Smooth muscle cell of the brain vasculature (primary cell): ENCODE data around the gene ERBIN.
"Not testable (repeated sequence)": the region's sequence is repeated elsewhere in the genome, so short reads cannot be mapped to it uniquely, and the experiment has no call there.

ENCODE experiments used
- DNase-seq: peaks from one replicate; pipeline ENCODE4 v3.0.0-alpha.2; 2012; ENCODE audit warnings: low read depth, low spot score

The ERBIN gene, protein sequence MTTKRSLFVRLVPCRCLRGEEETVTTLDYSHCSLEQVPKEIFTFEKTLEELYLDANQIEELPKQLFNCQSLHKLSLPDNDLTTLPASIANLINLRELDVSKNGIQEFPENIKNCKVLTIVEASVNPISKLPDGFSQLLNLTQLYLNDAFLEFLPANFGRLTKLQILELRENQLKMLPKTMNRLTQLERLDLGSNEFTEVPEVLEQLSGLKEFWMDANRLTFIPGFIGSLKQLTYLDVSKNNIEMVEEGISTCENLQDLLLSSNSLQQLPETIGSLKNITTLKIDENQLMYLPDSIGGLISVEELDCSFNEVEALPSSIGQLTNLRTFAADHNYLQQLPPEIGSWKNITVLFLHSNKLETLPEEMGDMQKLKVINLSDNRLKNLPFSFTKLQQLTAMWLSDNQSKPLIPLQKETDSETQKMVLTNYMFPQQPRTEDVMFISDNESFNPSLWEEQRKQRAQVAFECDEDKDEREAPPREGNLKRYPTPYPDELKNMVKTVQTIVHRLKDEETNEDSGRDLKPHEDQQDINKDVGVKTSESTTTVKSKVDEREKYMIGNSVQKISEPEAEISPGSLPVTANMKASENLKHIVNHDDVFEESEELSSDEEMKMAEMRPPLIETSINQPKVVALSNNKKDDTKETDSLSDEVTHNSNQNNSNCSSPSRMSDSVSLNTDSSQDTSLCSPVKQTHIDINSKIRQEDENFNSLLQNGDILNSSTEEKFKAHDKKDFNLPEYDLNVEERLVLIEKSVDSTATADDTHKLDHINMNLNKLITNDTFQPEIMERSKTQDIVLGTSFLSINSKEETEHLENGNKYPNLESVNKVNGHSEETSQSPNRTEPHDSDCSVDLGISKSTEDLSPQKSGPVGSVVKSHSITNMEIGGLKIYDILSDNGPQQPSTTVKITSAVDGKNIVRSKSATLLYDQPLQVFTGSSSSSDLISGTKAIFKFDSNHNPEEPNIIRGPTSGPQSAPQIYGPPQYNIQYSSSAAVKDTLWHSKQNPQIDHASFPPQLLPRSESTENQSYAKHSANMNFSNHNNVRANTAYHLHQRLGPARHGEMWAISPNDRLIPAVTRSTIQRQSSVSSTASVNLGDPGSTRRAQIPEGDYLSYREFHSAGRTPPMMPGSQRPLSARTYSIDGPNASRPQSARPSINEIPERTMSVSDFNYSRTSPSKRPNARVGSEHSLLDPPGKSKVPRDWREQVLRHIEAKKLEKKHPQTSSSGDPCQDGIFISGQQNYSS (N-terminal part only)

DNA sequence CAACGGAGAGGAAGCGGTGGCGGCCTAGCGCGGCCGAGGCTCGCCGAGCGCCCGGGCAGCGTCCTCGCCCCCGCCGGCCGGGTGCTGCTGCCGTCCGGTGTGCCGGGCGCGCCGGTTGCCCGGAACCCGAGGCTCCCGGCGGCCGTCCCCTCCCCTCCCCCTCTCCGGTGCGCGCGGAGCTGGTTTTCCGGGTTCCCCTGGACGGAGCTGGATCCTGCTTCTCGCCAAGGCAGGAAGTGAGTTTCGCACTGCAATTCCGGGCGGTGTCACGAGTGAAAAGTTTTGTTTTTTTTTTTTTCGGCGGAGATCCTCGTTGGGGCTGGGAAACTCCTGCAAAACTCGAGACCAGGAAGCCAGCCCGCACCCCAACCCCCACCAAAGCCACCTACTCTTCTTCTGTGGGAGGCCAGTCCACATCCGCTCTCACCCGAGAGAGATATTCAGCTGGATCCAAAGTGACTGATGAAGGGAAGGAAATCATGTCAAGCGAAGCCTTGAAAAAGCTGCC is at the start of gene ERBIN:
TSS of gene ERBIN (plus strand) at position 300 of the 508 bp plus-strand sequence. CDS start 66,144 bp downstream, outside the sequence.
- DNase-seq = peak; percentile 45

DNA sequence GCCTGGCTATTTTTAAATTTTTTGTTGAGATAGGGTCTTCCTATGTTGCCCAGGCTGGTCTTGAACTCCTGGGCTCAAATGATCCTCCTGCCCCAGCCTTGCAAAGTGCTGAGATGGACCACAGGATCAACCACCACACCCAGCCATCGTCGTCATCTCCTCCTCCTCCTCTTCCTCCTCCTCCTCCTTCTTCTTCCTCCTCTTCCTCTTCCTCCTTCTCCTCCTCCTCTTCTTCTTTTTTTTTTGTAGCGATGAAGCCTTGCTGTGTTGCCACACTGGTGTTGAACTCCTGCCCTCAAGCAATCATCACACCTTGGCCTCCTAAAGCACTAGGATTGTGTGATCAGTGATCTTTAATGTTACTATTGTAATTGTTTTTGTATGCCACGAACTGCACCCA is 49.4 kb upstream of the ERBIN start:
- DNase-seq = no peak

DNA sequence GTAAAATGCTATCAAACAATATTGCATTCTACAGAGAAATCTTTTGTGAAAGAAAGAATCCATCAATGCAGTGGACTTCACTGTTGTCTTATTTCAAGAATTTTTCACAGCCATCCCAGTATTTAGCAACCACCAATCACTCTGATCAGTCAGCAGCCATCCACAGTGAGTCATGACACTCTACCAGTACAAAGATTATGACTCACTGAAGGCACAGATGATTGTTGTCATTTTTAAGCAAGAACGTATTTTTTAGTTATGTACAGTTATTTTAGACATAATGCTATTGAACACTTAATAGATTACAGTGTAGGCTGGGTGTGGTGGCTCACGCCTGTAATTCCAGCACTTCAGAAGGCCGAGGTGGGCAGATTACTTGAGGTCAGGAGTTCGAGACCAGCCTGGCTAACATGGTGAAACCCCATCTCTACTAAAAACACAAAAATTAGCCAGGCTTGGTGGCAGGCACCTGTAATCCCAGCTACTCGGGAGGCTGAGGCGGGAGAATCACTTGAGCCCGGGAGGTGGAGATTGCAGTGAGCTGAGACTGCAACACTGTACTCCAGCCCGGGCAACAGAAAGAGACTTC is 46.6 kb upstream of the ERBIN start:
- DNase-seq = not testable (repeated sequence)

DNA sequence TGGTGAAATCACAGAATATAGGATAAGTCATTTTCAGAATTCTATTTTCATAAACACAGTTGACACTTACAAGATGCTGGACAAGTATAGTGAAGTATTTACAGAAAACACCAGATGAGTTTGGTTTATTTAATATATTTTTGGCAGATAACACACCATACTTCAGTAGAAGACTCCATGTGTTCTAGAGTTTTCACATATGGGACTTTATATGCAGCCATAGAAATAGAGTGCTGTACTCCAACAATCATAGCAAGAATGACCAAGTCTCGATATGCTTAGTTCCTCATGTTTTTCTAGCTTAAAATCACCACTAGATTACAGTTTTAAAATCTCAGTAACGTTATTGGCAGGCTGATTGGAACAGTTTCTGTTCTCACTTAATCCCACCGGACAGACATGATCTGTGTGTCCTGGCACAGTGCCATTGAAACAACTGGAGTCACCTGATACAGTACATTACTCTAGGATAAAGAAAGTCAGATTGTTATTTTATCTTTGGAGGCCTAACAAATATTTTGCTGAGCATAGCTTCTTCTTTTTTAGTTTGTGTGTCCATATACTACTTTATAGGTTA is 45.8 kb upstream of the ERBIN start:
- DNase-seq = peak; percentile 65

DNA sequence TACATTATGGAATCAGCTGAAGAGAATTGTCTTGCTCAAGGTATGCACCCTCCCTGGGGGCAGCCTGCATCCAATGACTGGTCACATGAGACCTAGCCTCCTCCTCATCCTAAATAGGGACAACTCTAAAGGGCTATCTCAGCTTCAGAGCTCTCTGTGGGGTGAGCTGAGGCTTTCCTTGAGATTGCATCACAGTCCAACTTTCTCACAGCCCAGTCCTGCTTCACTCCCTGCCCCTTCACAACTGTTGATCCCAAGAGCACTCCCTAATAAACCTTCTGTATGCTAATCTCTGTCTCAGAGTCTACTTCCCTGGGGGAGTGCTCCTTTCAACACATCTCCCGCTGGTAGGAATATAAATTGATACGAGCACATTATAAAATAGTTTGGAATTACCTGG is 44.1 kb upstream of the ERBIN start:
- no peak for DNase-seq

DNA sequence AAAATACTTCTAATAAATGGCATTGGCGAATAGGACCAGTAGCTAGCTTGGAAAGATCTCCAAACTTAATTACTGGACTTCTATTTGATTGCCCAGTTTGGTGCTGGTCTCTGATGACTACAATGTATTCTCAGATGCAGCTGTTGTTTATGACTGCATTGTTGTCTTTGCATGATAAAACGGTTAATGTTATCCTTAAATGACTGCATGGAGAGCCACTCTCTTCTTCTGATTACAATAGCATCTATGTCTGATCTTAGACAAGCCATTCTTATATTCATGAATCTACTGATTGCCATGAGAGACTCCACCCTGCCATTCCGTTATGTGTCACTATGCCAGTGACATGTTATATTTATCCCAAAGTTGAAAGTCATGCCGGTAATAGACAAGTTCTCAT is 42.9 kb upstream of the ERBIN start:
- DNase-seq = no peak

DNA sequence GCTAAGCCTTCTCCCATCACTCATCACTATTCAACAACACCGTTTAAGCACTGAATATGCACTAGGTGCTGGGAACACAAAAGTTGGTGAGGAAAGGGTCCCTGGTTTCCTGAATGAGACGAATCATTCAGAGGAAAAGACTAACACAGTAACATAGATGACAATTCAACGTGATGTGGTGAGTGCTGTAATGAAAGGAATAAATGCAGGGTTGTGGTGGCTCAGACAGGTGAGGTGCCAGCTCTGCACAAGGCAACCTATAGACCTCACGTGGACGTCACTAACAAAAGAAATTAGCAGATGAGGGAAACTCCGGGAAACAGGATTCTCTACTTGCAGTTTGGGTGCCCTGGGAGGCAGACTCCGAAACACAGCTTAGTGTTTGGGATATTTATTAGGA is 40.0 kb upstream of the ERBIN start:
- no peak for DNase-seq

DNA sequence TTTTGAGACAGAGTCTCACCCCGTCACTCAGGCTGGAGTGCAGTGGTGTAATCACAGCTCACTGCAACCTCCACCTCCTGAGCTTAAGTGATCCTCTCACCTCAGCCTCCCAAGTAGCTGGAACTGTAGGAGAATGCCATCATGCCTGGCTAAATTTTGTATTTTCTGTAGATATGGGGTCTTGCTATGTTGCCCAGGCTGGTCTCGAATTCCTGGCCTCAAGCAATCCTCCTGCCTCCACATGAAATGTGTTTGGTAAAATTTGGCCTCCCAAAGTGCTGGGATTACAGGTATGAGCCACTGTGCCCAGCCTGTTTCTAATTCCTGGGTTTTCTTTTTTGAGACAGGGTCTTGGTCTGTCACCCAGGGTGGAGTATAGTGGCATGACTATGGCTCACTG is 34.4 kb upstream of the ERBIN start:
- DNase-seq = not testable (repeated sequence)

DNA sequence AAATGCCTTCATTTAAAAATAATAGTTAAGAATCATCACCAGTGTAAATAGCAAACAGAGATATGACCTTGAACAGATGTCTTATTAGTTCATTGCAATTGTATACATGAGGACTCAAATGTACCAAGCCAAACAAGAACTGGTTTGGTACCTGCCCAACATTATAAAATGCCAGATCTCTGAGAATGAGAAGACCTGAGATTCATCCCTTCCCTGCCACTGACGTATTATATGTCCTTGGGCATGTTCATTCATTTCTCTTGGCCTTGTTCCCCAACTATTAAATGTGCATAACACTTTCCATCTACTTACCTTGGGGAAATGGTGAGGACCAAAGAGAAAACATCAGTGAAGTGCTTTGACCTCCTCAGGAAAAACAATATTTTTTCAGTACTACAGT is 33.6 kb upstream of the ERBIN start:
- DNase-seq = no peak

DNA sequence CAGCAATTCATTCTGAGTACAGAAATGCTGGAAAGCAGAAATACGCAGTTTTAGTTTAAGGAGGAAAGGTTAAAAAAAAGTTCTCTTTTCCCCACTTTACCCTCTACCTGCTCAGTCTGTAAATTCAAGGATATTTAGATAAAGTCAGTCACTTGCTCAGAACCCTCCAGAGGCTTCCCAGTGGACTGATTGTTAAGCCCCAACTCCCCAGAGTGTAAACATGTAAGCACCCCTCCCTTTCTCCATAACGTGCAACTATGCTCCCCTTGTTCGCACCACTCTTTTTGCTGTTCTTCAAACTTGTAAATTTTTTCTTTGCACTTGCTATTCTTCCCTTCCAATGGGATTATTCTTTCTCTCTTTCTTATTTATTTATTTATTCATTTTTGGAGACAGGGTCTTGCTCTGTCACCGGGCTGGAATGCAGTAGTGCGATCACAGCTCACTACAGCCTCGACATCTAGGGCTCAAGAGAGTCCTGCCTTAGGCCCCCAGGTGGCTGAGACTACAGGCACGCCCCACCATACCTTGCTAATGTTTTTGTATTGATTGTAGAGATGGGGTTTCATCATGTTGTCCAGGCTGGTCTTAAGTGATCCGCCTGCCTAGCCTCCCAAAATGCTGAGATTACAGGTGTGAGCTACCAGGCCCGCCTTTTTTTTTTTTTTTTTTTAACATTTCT is 32.5 kb upstream of the ERBIN start:
- no peak for DNase-seq

DNA sequence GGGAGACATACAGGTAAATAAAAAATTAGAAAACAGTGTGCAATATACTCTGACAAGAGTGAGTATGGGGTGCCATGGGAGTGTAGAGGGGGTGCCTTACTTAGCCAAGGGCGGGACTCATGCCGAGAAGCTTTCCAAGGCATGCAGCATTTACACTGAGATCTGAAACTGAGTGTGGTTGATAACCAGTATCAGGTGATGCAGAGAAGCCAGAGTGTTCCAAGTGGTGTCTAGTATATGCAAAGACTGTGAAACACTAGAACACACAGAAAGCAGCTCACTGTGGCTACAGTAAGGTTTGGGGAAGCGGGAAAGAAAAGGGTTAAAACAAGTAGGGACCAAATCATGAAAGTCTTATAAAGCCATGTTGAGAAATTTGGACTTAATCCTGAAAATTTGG is 30.5 kb upstream of the ERBIN start:
- DNase-seq = no peak

DNA sequence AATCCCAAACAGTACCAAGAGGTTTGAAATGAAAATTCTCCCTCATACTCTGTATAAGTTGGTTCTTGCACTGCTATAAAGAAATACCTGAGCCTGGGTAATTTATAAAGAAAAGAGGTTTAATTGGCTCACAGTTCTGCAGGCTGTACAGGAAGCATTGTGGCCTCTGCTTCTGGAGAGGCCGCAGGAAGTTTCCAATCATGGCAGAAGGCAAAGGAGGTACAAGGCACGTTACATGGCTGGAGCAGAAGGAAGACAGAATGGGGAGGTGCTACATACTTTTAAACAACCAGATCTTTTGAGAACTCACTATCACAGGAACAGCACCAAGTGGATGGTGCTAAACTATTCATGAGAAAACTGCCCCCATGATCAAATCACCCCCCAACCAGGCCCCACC is 25.6 kb upstream of the ERBIN start:
- DNase-seq = no peak

DNA sequence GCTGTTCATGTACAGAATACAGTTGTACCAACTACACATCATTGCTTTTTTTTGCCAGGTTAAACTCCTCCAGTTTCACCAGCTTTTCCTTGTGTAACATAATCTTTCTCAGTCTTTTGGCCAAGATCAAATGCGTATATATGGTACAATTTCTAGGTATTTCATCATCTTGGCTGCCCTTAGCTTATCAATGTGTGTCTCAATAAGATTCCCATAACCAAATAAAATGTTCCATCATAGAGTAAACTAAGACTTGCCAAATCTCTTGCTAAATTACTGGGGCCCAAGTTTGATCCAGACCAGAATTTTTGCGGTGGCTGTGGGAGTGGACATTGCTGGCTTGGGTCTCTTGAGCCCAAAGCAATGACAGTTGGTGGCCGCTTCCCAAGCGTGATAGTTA is 24.3 kb upstream of the ERBIN start:
- no peak for DNase-seq

DNA sequence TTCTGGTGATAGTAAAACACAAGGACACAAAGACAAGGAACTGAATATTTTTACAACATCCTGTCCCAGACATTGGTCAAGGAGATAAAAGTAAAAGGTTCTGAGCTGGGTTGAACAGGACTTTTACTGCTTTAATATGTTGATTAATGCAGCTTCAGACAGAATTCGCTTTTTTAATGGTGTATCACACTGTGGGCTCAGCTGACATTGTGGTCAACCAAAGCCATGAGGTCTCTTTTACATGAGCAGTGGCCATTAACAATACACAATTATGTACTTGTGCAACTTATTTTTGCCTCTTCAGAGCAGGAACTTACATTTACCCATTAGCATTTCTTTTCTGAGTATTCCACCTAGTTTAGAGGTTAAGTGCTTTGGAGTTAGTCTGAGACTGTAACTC is 22.8 kb upstream of the ERBIN start:
- DNase-seq = no peak

DNA sequence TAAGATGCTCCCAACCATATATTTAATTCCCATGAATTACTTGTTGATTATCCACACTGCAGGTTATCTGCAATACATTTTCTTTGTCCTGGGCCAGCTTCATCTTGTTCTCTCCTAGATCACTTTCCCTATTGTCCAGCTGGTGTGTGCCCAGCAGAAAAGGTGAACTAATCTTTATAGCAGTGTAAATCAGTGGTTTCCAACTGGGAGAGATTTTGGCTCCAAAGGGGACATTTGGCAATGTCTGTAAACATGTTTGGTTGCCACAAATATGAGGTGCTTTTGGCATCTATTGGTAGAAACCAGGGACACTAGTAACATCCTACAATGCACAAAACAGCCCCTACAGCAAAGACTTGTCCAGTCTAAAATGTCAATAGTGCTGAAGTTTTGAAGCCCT is 20.1 kb upstream of the ERBIN start:
- no peak for DNase-seq

DNA sequence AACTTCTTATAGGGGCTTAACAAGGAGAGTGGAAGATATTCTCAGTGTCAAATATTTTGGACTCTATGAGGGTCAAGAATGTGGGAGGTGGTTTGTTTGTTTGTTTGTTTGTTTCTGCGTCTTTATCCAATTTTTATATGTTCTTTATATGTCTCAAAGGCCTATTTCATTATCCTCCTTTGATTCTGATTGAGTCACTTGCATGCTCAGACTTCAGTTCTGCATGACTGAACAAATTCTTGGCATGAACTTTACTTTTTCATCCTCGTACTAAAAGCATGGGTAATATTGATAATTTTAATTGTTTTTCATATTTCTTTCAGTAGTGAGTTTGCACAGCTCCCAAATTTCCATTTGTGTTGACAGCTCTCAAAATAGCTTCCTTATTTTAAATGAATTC is 19.2 kb upstream of the ERBIN start:
- DNase-seq = no peak

DNA sequence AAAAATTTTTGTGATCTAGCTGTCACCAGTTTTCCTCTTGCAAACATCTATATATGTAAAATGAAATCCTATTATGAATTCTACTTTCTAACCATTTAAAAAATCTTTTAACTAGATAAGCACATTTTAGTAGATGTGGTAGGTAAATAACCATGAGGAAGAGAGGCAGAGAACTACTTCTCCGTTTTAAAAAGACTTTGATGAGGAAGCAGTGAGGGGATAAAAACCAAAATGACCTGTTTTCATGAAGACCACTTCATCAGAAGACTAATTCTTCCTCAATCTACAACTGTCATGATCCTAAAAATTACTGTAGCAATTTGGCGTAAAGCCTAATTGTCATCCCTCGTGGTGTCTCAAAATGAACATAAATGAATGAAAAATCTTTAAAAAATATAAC is 15.7 kb upstream of the ERBIN start:
- no peak for DNase-seq

DNA sequence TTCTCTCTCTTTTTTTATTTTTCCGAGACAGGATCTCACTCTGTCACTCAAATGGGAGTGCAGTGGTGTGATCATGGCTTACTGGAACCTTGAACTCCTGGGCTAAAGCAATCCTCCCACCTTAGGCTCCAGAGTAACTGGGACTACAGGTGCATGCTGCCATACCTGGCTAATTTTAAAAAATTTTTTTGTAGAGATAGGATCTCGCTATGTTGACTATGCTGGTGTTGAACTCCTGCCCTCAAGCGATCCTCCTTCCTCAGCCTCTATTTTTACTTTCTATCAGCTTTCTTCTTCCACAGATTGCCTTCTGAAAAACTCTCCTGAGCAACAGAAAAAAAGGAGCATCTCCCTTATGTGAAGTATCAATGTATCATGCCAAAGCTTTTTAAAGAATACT is 14.1 kb upstream of the ERBIN start:
- DNase-seq = no peak

DNA sequence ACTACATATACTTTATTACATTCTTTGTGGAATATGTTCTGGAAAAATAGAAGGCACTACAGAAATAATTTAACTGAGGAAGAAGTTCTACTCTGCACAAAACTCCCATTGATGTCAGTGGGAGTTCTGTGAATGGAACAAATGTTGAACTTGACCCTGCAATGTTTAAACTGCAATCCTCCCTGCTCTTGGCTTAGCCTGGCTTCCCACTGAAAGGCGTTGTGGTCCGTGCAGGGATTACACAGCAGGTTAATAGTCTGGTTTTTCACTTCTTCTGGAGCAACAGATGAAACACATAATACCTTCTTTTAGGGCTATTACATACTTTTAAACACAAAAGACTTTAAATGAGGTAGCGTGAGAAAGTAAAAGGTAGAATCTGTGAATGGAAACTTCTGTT is 12.9 kb upstream of the ERBIN start:
- DNase-seq = peak; percentile 35

DNA sequence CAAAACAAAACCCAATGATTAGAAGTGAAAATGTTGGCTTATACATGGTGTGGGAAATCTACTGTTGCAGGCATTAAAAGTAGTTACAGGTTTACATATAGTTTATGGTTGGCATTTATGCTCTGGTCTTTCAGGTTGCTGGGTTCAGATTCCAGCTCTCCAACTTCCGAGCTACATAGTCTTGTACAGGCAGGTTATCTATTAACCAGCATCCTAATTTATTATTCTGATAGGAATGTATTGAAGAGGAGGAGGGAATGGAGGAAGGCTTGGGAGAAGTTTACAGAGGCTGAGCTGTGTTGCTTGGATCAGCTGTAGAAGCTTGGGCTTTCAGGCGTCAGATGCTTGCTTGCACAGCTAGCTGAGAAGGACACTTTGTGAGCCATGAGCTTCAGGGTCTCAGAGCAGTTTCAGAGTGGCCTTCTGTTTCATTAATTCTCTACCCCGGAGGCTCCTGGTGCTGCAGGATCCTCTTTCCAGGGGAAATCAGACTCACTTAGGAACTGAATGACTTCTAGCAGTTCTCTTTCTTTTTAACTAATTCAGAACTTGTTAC is 11.7 kb upstream of the ERBIN start:
- DNase-seq = no peak
